Activated CD8-positive, alpha-beta memory T cell treated with anti-CD3 and anti-CD28 coated beads, Interleukin-2, amount 50 U/mL, for 1 hour (primary cell): ENCODE data around the gene SLC4A2.

Source experiments
- DNase-seq: peaks from one replicate; pipeline ENCODE4 v3.0.0-alpha.2; 2020; ENCODE audit errors: extremely low read depth

SLC4A2 gene

GRCh38 chr7:151080067-151080521 is 20.7 kb downstream of the SLC4A2 start:
- DNase-seq: no peak

GRCh38 chr7:151080522-151081169 is 21.3 kb downstream of the SLC4A2 start, which contains the start of gene FASTK:
Gene FASTK (minus strand): TSS chr7:151080809. CDS start chr7:151080766, 43 bp downstream.
- peak; percentile 68 for DNase-seq

- DNase-seq: no peak
Observed at GRCh38 chr7:151081170-151082101, 22.0 kb downstream of the SLC4A2 start.

GRCh38 chr7:151082141-151083070 is 23.0 kb downstream of the SLC4A2 start:
- no peak for DNase-seq

- DNase-seq: peak; percentile 81
Observed at GRCh38 chr7:151083071-151083823, 23.9 kb downstream of the SLC4A2 start, which contains the start of gene TMUB1. Gene TMUB1 (minus strand): TSS chr7:151083493. CDS start chr7:151082563, 930 bp downstream.

- no peak for DNase-seq
Observed at GRCh38 chr7:151083824-151084160, 24.4 kb downstream of the SLC4A2 start.

- no peak for DNase-seq
Observed at GRCh38 chr7:151085329-151085690, 25.9 kb downstream of the SLC4A2 start.

- no peak for DNase-seq
Observed at GRCh38 chr7:151085691-151086620, 26.6 kb downstream of the SLC4A2 start, which contains the start of gene AGAP3. Gene AGAP3 (plus strand): TSS chr7:151086475. CDS start chr7:151086742, 267 bp downstream.

- no peak for DNase-seq
Observed at GRCh38 chr7:151086802-151087244, 27.4 kb downstream of the SLC4A2 start.

GRCh38 chr7:151087245-151088018 is 28.0 kb downstream of the SLC4A2 start:
- no peak for DNase-seq

- no peak for DNase-seq
Observed at GRCh38 chr7:151088019-151088855, 28.8 kb downstream of the SLC4A2 start.

- no peak for DNase-seq
Observed at GRCh38 chr7:151088856-151089699, 29.7 kb downstream of the SLC4A2 start.

GRCh38 chr7:151089893-151090730 is 30.7 kb downstream of the SLC4A2 start:
- DNase-seq: no peak

- DNase-seq: no peak
Observed at GRCh38 chr7:151091003-151091402, 31.6 kb downstream of the SLC4A2 start.

GRCh38 chr7:151091431-151091830 is 32.0 kb downstream of the SLC4A2 start:
- no peak for DNase-seq

GRCh38 chr7:151091988-151092387 is 32.6 kb downstream of the SLC4A2 start:
- no peak for DNase-seq
